Vagina (tissue), 2 donors: Measurements from ENCODE around the gene CR2. TPM values are rescaled to one million over a fixed set of nuclear protein-coding genes. Genes with fewer than 3 reads are reported as not detected.

Source experiments
- DNase-seq, 2 donors: peaks; one replicate each; pipeline ENCODE4 v3.0.0-alpha.2; 2017; ENCODE audit errors: extremely low spot score in 2 of 2
- H3K27ac ChIP-seq: fragments of 200-600 bp; sonication (generic); one replicate; pipeline ENCODE4 v1.5.1; 2019
- H3K27me3 ChIP-seq: fragments of 200-600 bp; sonication (generic); one replicate; pipeline ENCODE4 v1.5.1; 2019
- H3K36me3 ChIP-seq, 2 donors: fragments of 200-600 bp; sonication (generic); one replicate each; pipeline ENCODE4 v1.5.1; 2017 to 2019
- H3K4me1 ChIP-seq: fragments of 200-600 bp; sonication (generic); one replicate; pipeline ENCODE4 v1.5.1; 2019
- H3K4me3 ChIP-seq, 2 donors: fragments of 200-600 bp; sonication (generic); 1 replicate in 1 of 2; 2 replicates in 1 of 2; pipeline ENCODE4 v1.5.1; 2016 to 2019
- H3K9me3 ChIP-seq: fragments of 200-600 bp; sonication (generic); one replicate; pipeline ENCODE4 v1.5.1; 2019
- POLR2A ChIP-seq, 2 donors: fragments of 450-650 bp; IDR thresholded peaks; one replicate each; pipeline ENCODE4 v1.6.1; 2017; ENCODE audit warnings: antibody characterized with exemption in 2 of 2, mild to moderate bottlenecking in 2 of 2, moderate library complexity in 2 of 2
- POLR2AphosphoS5 ChIP-seq, 2 donors: sonication (generic); formaldehyde crosslinking; IDR thresholded peaks; one replicate each; pipeline ENCODE4 v1.9.0; 2017; ENCODE audit warnings: antibody characterized with exemption in 2 of 2, mild to moderate bottlenecking in 2 of 2, low read depth in 1 of 2; ENCODE audit not compliant: insufficient read depth in 1 of 2
- intact Hi-C: fragments of 100-400 bp; cut with DNase I; formaldehyde crosslinking; loops from one replicate; pipeline ENCODE4 v1.15.1; 2023
- total RNA-seq: library from RNA; depleted of rRNA; stranded (reverse); fragments of >200 nt; gene quantifications from one replicate; pipeline ENCODE4 v1.2.3, GENCODE V29; 2016
- TF ChIP-seq, protein P1 (sequence below), 3 experiments: fragments of 450-650 bp in 2 of 3; fragments of 200-600 bp in 1 of 3; sonication (generic) in 1 of 3; IDR thresholded peaks; one replicate each; pipeline ENCODE4 v1.5.1; 2017 to 2019; ENCODE audit warnings: antibody characterized with exemption in 3 of 3, mild to moderate bottlenecking in 2 of 3, moderate library complexity in 2 of 3

The CR2 gene
- total RNA-seq, 1 donor from 2014 or later = not detected

DNA sequence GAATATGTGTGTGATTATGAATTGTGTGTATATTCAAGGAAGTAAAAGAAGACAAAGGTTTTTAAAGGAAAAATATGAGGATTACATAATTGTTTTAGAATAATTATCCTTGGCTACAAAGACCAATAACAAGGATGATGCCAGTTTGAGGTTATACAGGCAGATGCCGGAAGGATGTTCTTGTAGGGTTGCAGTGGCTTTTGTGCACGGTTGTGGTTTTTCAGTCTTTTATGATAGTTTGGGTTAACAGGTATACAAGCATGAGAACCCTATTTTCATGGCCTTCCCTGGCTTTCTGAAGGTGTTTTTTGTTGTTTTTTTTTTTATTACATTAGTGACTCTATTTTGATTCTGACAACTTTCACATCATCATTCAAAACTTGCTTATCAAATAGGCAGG, 4.9 kb downstream of the CR2 start:
- Histone ChIP-seq H3K4me3 (no peak overlapping the region), H3K27me3 (no peaks in the 10 kb centered on the region), H3K4me1 (peaks cover 11% of the 10 kb centered on the region), H3K9me3 (no peaks in the 10 kb centered on the region), H3K27ac (no peak overlapping the region), H3K36me3 (no peaks in the 10 kb centered on the region)
- intact Hi-C loops = no loop called here
- TF ChIP-seq POLR2A (IDR thresholded peaks at IDR 0.05) (no peak), POLR2AphosphoS5 (IDR thresholded peaks at IDR 0.05; ENCODE audit: insufficient read depth in 1 of 2, low read depth in 1 of 2) (no peak)
- TF ChIP-seq, protein P1, sequence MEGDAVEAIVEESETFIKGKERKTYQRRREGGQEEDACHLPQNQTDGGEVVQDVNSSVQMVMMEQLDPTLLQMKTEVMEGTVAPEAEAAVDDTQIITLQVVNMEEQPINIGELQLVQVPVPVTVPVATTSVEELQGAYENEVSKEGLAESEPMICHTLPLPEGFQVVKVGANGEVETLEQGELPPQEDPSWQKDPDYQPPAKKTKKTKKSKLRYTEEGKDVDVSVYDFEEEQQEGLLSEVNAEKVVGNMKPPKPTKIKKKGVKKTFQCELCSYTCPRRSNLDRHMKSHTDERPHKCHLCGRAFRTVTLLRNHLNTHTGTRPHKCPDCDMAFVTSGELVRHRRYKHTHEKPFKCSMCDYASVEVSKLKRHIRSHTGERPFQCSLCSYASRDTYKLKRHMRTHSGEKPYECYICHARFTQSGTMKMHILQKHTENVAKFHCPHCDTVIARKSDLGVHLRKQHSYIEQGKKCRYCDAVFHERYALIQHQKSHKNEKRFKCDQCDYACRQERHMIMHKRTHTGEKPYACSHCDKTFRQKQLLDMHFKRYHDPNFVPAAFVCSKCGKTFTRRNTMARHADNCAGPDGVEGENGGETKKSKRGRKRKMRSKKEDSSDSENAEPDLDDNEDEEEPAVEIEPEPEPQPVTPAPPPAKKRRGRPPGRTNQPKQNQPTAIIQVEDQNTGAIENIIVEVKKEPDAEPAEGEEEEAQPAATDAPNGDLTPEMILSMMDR (IDR thresholded peaks at IDR 0.05) = no peak
- DNase-seq = no peak

DNA sequence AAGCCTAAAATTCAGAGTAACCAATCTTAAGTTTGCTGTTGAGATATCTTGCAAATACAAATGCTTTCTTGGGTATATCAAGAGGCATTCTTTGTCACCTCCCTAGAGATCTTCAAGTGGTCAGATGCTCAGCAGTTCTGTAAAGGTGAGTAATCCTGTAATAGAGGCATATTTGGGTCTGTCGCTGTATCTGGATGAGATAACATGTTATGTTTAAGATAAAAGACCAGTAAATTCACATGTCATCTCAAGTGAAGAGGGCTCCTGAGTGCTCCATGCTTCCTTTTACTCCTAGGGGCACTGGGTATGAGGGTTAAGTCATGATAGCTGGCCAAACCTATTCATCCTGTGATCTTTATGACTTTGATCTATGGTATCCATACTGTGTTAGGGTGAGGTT, 7.5 kb downstream of the CR2 start:
- Histone ChIP-seq H3K27ac (no peak overlapping the region), H3K4me3 (no peak overlapping the region), H3K9me3 (no peaks in the 10 kb centered on the region), H3K4me1 (no peaks in the 10 kb centered on the region), H3K27me3 (no peaks in the 10 kb centered on the region), H3K36me3 (no peaks in the 10 kb centered on the region)
- no peak for DNase-seq
- TF ChIP-seq POLR2A (IDR thresholded peaks at IDR 0.05) = no peak
- TF ChIP-seq, protein P1 (IDR thresholded peaks at IDR 0.05) = no peak
- no peak for TF ChIP-seq POLR2AphosphoS5 (IDR thresholded peaks at IDR 0.05; ENCODE audit: insufficient read depth in 1 of 2, low read depth in 1 of 2)
- intact Hi-C loops = no loop called here

DNA sequence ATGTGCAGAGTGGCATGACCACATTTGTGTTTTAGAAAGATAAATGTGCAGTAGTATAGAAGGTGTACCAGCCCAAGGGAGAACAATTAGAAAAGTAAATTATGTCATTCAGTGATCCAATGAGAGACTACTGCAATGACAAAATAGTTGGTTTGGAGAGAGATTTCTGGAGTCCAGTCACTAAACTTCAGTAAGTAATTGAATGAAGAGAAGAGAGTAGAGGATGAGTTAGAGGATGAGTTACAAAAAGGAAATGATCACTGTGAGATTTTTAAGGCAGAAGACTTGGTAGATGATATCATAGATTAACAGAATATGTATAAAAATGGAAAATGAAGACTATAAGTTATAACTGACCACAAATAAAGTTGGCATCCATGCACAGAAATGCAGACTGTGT, 8.4 kb downstream of the CR2 start:
- H3K4me3 ChIP-seq = no peak overlapping the region
- intact Hi-C loops = no loop called here

DNA sequence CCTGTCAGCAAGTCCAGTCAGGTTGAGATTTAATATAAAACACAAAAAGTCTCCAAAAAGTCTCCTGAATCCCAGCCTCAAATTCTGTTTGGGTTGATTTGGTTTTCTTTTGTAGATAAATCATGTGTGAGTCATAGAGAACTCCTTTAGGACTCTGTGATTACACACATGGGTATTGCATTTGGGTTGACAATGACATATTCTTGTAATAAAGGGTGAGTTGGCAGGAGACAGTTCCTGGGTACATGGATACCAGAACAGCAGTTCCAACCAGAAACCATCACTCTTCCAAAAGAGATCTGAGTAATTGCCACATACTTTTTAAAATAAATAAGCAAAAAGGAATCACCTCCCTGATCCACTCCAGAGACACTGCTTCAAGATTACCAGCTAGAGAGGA, 8.9 kb downstream of the CR2 start:
- Histone ChIP-seq H3K9me3 (no peaks in the 10 kb centered on the region), H3K27me3 (no peaks in the 10 kb centered on the region), H3K4me1 (no peaks in the 10 kb centered on the region), H3K4me3 (no peak overlapping the region), H3K27ac (no peak overlapping the region), H3K36me3 (no peaks in the 10 kb centered on the region)
- DNase-seq = no peak
- intact Hi-C loops = no loop called here
- TF ChIP-seq POLR2A (IDR thresholded peaks at IDR 0.05) (no peak), POLR2AphosphoS5 (IDR thresholded peaks at IDR 0.05; ENCODE audit: insufficient read depth in 1 of 2, low read depth in 1 of 2) (no peak)
- TF ChIP-seq, protein P1 (IDR thresholded peaks at IDR 0.05) = no peak

More for the DNA sequence above, 8.4 kb downstream of the CR2 start:
- no peak for TF ChIP-seq POLR2A (IDR thresholded peaks at IDR 0.05)
- TF ChIP-seq, protein P1 (IDR thresholded peaks at IDR 0.05) = no peak
- no peak for TF ChIP-seq POLR2AphosphoS5 (IDR thresholded peaks at IDR 0.05; ENCODE audit: insufficient read depth in 1 of 2, low read depth in 1 of 2)
- no peaks in the 10 kb centered on the region for H3K36me3 ChIP-seq
- no peaks in the 10 kb centered on the region for H3K27me3 ChIP-seq
- no peaks in the 10 kb centered on the region for H3K9me3 ChIP-seq
- DNase-seq = no peak
- no peaks in the 10 kb centered on the region for H3K4me1 ChIP-seq
- H3K27ac ChIP-seq = no peak overlapping the region

DNA sequence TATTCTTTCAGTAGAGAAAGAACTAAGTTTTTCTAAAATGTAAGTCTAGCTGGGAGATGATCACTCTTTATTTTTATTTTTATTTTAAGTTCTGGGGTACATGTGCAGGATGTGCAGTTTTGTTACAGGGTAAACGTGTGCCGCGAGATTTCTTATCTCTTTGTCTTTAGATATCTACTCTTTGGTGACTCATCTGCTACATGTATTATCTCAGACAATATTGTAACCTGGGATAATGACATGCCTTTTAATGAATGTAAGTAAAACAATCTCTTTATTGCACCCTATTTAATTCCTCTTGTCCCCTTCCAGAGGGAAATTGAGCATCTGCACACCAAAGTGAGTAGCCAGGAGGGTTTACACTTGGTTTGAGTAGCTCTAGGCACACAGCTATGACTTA, 9.4 kb downstream of the CR2 start:
- intact Hi-C loops = no loop called here
- no peaks in the 10 kb centered on the region for H3K36me3 ChIP-seq
- DNase-seq = no peak

More for the DNA sequence above, 9.4 kb downstream of the CR2 start:
- H3K9me3 ChIP-seq = no peaks in the 10 kb centered on the region
- no peak for TF ChIP-seq POLR2AphosphoS5 (IDR thresholded peaks at IDR 0.05; ENCODE audit: insufficient read depth in 1 of 2, low read depth in 1 of 2)
- TF ChIP-seq POLR2A (IDR thresholded peaks at IDR 0.05) = no peak
- TF ChIP-seq, protein P1 (IDR thresholded peaks at IDR 0.05) = no peak
- no peak overlapping the region for H3K27ac ChIP-seq
- H3K4me1 ChIP-seq = no peaks in the 10 kb centered on the region
- no peaks in the 10 kb centered on the region for H3K27me3 ChIP-seq
- H3K4me3 ChIP-seq = no peak overlapping the region
